Testis (tissue), 2 donors: ENCODE data around the gene SIPA1L3.

Experiments
- POLR2A ChIP-seq: fragments of 450-650 bp; IDR thresholded peaks from one replicate; pipeline ENCODE4 v1.6.1; 2017; ENCODE audit warnings: antibody characterized with exemption, mild to moderate bottlenecking, moderate library complexity
- TF ChIP-seq, protein P1 (sequence below), 3 experiments: fragments of 450-650 bp in 2 of 3; fragments of 200-600 bp in 1 of 3; sonication (generic) in 1 of 3; IDR thresholded peaks; one replicate each; pipeline ENCODE4 v1.5.1; 2016 to 2019; ENCODE audit warnings: antibody characterized with exemption in 3 of 3, mild to moderate bottlenecking in 2 of 3, moderate library complexity in 1 of 3

DNA sequence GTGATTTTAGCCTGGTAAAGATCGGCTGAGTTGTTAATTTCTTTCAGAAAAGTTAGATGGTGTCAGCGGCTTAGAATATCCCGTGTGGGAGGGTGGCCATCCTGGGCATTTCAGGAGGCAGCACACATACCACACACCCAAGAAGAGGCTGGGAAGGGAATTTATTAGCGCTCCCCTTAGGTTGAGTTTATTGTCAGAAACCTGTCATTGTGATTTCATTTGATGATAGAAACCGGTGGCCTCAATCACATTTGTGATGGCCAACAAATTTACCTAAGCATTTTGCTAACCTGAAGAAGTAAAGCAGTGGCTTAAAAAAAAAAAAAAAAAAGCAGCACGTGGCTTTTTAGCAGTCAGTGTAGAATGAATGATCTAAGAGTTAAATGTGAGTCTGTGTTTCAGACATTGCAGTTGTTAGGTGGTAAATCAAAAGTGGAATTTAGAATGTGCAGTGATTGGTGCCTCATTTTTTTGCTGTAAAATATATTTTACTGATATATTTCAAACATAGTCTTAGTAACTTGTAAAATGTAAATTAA is 2.7 kb downstream of the SIPA1L3 start:
- TF ChIP-seq POLR2A = no peak
- TF ChIP-seq, protein P1, sequence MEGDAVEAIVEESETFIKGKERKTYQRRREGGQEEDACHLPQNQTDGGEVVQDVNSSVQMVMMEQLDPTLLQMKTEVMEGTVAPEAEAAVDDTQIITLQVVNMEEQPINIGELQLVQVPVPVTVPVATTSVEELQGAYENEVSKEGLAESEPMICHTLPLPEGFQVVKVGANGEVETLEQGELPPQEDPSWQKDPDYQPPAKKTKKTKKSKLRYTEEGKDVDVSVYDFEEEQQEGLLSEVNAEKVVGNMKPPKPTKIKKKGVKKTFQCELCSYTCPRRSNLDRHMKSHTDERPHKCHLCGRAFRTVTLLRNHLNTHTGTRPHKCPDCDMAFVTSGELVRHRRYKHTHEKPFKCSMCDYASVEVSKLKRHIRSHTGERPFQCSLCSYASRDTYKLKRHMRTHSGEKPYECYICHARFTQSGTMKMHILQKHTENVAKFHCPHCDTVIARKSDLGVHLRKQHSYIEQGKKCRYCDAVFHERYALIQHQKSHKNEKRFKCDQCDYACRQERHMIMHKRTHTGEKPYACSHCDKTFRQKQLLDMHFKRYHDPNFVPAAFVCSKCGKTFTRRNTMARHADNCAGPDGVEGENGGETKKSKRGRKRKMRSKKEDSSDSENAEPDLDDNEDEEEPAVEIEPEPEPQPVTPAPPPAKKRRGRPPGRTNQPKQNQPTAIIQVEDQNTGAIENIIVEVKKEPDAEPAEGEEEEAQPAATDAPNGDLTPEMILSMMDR (IDR thresholded peaks at IDR 0.05) = no peak
